ENCODE data around the gene MVP.
A peak's percentile ranks its signal among the peaks of the same experiment; 100 is the strongest.
"Not testable (repeated sequence)": the region's sequence is repeated elsewhere in the genome, so short reads cannot be mapped to it uniquely, and the experiment has no call there.

Gene MVP

GRCh38 chr16:29820271-29820701 lies at the start of gene MVP:
TSS of gene MVP (plus strand) at chr16:29820462. CDS start at chr16:29830550, 10,088 bp downstream.
- no peak for DNase-seq (ENCODE audit: low read depth)

- not testable (repeated sequence) for DNase-seq (ENCODE audit: low read depth)
Measured at GRCh38 chr16:29772330-29772729, 47.9 kb upstream of the MVP start.

GRCh38 chr16:29774730-29775129 lies 45.5 kb upstream of the MVP start:
- no peak for DNase-seq (ENCODE audit: low read depth)

GRCh38 chr16:29775742-29776408 lies 44.4 kb upstream of the MVP start:
- DNase-seq (ENCODE audit: low read depth) = no peak

- DNase-seq (ENCODE audit: low read depth) = no peak
Measured at GRCh38 chr16:29777576-29778350, 42.5 kb upstream of the MVP start, which contains the start of gene ZG16. TSS of gene ZG16 (plus strand) at chr16:29778256. CDS start at chr16:29779267, 1,011 bp downstream.

GRCh38 chr16:29779474-29779873 lies 40.8 kb upstream of the MVP start:
- DNase-seq (ENCODE audit: low read depth) = no peak

- DNase-seq (ENCODE audit: low read depth) = not testable (repeated sequence)
Measured at GRCh38 chr16:29783094-29783953, 36.9 kb upstream of the MVP start.

GRCh38 chr16:29784157-29784556 lies 36.1 kb upstream of the MVP start:
- no peak for DNase-seq (ENCODE audit: low read depth)

GRCh38 chr16:29784901-29785500 lies 35.3 kb upstream of the MVP start:
- DNase-seq (ENCODE audit: low read depth) = peak; percentile 65

GRCh38 chr16:29787155-29787554 lies 33.1 kb upstream of the MVP start:
- DNase-seq (ENCODE audit: low read depth) = not testable (repeated sequence)

GRCh38 chr16:29789775-29790182 lies 30.5 kb upstream of the MVP start:
- DNase-seq (ENCODE audit: low read depth) = no peak

GRCh38 chr16:29790183-29790948 lies 29.9 kb upstream of the MVP start, which contains the start of gene KIF22:
TSS of gene KIF22 (plus strand) at chr16:29790751. CDS start at chr16:29790760, 9 bp downstream.
- DNase-seq (ENCODE audit: low read depth) = peak; percentile 100

- DNase-seq (ENCODE audit: low read depth) = no peak
Measured at GRCh38 chr16:29790949-29791844, 29.1 kb upstream of the MVP start.

GRCh38 chr16:29791845-29792807 lies 28.1 kb upstream of the MVP start:
- no peak for DNase-seq (ENCODE audit: low read depth)

GRCh38 chr16:29793153-29793552 lies 27.1 kb upstream of the MVP start:
- not testable (repeated sequence) for DNase-seq (ENCODE audit: low read depth)

GRCh38 chr16:29794231-29794710 lies 26.0 kb upstream of the MVP start:
- DNase-seq (ENCODE audit: low read depth) = no peak

- no peak for DNase-seq (ENCODE audit: low read depth)
Measured at GRCh38 chr16:29802416-29802935, 17.8 kb upstream of the MVP start.

GRCh38 chr16:29804020-29804419 lies 16.2 kb upstream of the MVP start:
- DNase-seq (ENCODE audit: low read depth) = no peak

Measured in activated T-cell treated with anti-CD3 and anti-CD28 coated beads for 1 hour (primary cell).